ENCODE measurements around the gene ATXN10. TPM values are rescaled to one million over a fixed set of nuclear protein-coding genes. Genes with fewer than 3 reads are reported as not detected.

Gene ATXN10
- total and polyA plus RNA-seq, 2 of the 13 experiments (the other 11 are each of a cell fraction or from before 2014, with no cell fraction given): 60.1 to 194 TPM

- Histone ChIP-seq H3K4me2 (ENCODE audit: low read depth, low read length) (no peak overlapping the region), H3K27me3 (ENCODE audit: control insufficient read depth in 1 of 2, insufficient read depth in 2 of 2, low read length in 2 of 2) (no peaks in the 10 kb centered on the region), H3K9me3 (ENCODE audit: low read length) (no peaks in the 10 kb centered on the region), H2AFZ (ENCODE audit: low read length) (no peak overlapping the region), H3K27ac (ENCODE audit: extremely low read length, insufficient read depth, low read length) (no peak overlapping the region), H4K20me1 (ENCODE audit: insufficient read depth, low read length) (no peaks in the 10 kb centered on the region; the same call in 1 of the 2 replicates), H3K4me1 (ENCODE audit: insufficient read depth, low read length) (peaks cover 10% of the 10 kb centered on the region), H3K4me3 (replicated peaks in 1 of 3; ENCODE audit: insufficient read depth in 1 of 3, low read depth in 2 of 3, low read length in 3 of 3) (no peak overlapping the region), H3K36me3 (replicated peaks in 1 of 2; ENCODE audit: control insufficient read depth in 1 of 2, insufficient read depth in 2 of 2, low read length in 2 of 2) (peaks cover 2 to 25% of the 10 kb centered on the region in 2 experiments; a peak in 2 of 5 replicates), H3K79me2 (ENCODE audit: insufficient read depth, low read length) (peaks cover 2% of the 10 kb centered on the region), H3K9ac (ENCODE audit: insufficient read depth, low read depth, low read length) (no peak overlapping the region)
- intact Hi-C loops (cut with micrococcal nuclease; ENCODE audit: unreplicated experiment) (no loop called here), in situ Hi-C loops (cut with HindIII; ENCODE audit: extremely low pct_ligation_motif_present, low pct_unique_long_range_greater_than_20kb) (no loop called here)
- FAIRE-seq: no peak
- TF ChIP-seq ZFP36L1 (CRISPR knock-in tag; IDR thresholded peaks at IDR 0.05) (no peak), ZNF704 (CRISPR knock-in tag; IDR thresholded peaks at IDR 0.05; ENCODE audit: borderline replicate concordance) (no peak), ZNF572 (CRISPR knock-in tag; IDR thresholded peaks at IDR 0.05) (no peak), HOXA3 (CRISPR knock-in tag; IDR thresholded peaks at IDR 0.05) (no peak), MAFF (IDR thresholded peaks at IDR 0.05; ENCODE audit: low read depth, low read length) (peak; percentile 57; the same call in 1 of the 2 replicates), ZNF556 (CRISPR knock-in tag; IDR thresholded peaks at IDR 0.05; ENCODE audit: borderline replicate concordance) (no peak), MAFK (conservative IDR thresholded peaks at IDR 0.05 in 1 of 2, IDR thresholded peaks at IDR 0.05 in 1 of 2; ENCODE audit: low read length in 2 of 2) (peak; percentile 43 to 74), ZBTB1 (CRISPR knock-in tag; IDR thresholded peaks at IDR 0.05; ENCODE audit: borderline replicate concordance) (no peak), ZNF614 (CRISPR knock-in tag; IDR thresholded peaks at IDR 0.05; ENCODE audit: borderline replicate concordance) (no peak)
- no peak for ATAC-seq
- POLR2A ChIA-PET: no interaction called here
- no peak for DNase-seq (ENCODE audit: low spot score)
- CTCF ChIA-PET (ENCODE audit: low intra/inter-chr PET ratio, low total read pairs): no interaction called here
- BruUV-seq (replicated peaks): no TSS peak
- WGBS (ENCODE audit: low lambda C conversion rate): 92% methylated on average over 3 of the region's 3 CpGs
Measured at GRCh38 chr22:45781459-45781858, 109.8 kb downstream of the ATXN10 start.

All from HepG2 (cell line).